Measurements from ENCODE around the gene SERPINB5. TPM values are rescaled to one million over a fixed set of nuclear protein-coding genes. Genes with fewer than 3 reads are reported as not detected.

Gene SERPINB5
- total RNA-seq, result not detected in 2 replicates

GRCh38 chr18:63476668-63477067 is at the start of gene SERPINB5:
TSS of gene SERPINB5 (plus strand) at chr18:63476958. CDS start at chr18:63484429, 7,471 bp downstream.

GRCh38 chr18:63542069-63542468 is 65.3 kb downstream of the SERPINB5 start, which contains the start of gene SERPINB12:
TSS of gene SERPINB12 (plus strand) at chr18:63542369. CDS start at chr18:63556160, 13,791 bp downstream.

Other genes with a start within 250 kb of the SERPINB5 start
- 4.1 and 4.3 TPM in 2 replicates for gene BCL2, start 157.2 kb upstream of the SERPINB5 start, total RNA-seq
- gene KDSR, start 109.8 kb upstream of the SERPINB5 start, total RNA-seq, result 23.7 and 41.8 TPM in 2 replicates
- gene VPS4B, start 54.5 kb upstream of the SERPINB5 start, total RNA-seq, result 20.4 and 24.7 TPM in 2 replicates
- 0.12 TPM in 1 of 2 replicates, not detected in the other for gene SERPINB12, start 65.4 kb downstream of the SERPINB5 start, total RNA-seq
- not detected in 2 replicates for gene SERPINB13, start 110.4 kb downstream of the SERPINB5 start, total RNA-seq
- gene SERPINB4, start 167.3 kb downstream of the SERPINB5 start, total RNA-seq, result not detected in 2 replicates
- gene SERPINB3, start 184.9 kb downstream of the SERPINB5 start, total RNA-seq, result not detected in 2 replicates
- gene SERPINB11, start 226.0 kb downstream of the SERPINB5 start, total RNA-seq, result not detected in 2 replicates

Data from pericardium fibroblast (primary cell).